ENCODE measurements around the gene TCAF2.
"Not testable (repeated sequence)": the region's sequence is repeated elsewhere in the genome, so short reads cannot be mapped to it uniquely, and the experiment has no call there.

- not testable (repeated sequence) for TF ChIP-seq POLR2A (IDR thresholded peaks at IDR 0.05; ENCODE audit: low read depth, low read length); RAD21 (IDR thresholded peaks at IDR 0.05; ENCODE audit: low read length); RFX5 (IDR thresholded peaks at IDR 0.05; ENCODE audit: low read depth, low read length); CTCF (conservative IDR thresholded peaks at IDR 0.05; ENCODE audit: low read depth, low read length); FOS (IDR thresholded peaks at IDR 0.05; ENCODE audit: low read depth, low read length); CEBPB (IDR thresholded peaks at IDR 0.05; ENCODE audit: low read depth, low read length); RCOR1 (IDR thresholded peaks at IDR 0.05; ENCODE audit: insufficient replicate concordance, low read length); USF2 (IDR thresholded peaks at IDR 0.05; ENCODE audit: low read depth, low read length); ELK1 (IDR thresholded peaks at IDR 0.05; ENCODE audit: borderline replicate concordance, low read depth, low read length); SMC3 (IDR thresholded peaks at IDR 0.05; ENCODE audit: low read depth, low read length)
Measured at GRCh38 chr7:143646598-143646997, 25.8 kb downstream of the TCAF2 start.

All from IMR-90 (cell line).